ENCODE measurements around the gene IRF1.
"Not testable (repeated sequence)": the region's sequence is repeated elsewhere in the genome, so short reads cannot be mapped to it uniquely, and the experiment has no call there.

The IRF1 gene

DNA sequence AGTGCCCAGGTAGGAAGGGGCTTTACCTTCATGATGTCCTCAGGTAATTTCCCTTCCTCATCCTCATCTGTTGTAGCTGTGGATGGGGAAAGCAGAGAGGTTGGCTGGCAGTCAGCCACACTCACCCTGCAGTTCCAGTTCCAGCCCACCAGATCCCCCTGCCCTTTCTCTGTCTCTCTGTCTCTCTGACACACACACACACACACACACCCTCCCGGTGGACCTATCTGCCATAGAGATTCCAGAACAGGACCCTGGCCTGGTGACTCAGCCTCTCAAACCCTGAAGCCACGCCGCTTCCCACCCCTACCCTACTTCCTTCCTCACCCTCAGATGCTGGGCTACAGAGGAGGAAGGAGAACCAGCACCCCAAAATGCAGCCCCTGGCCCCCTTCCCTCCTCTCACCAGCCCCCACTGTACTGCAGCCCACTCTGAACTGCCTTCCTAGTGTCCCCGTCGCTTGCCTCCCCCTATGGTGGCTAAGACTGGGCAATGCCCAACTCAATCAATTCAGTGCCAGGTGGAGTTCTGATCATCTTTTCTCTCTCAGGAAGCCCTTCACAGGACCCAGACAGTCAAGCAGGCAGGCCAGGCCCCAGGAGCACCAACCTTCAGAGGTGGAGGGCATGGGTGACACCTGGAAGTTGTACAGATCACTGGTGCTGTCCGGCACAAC is 4.8 kb downstream of the IRF1 start:
- DNase-seq = no peak

DNA sequence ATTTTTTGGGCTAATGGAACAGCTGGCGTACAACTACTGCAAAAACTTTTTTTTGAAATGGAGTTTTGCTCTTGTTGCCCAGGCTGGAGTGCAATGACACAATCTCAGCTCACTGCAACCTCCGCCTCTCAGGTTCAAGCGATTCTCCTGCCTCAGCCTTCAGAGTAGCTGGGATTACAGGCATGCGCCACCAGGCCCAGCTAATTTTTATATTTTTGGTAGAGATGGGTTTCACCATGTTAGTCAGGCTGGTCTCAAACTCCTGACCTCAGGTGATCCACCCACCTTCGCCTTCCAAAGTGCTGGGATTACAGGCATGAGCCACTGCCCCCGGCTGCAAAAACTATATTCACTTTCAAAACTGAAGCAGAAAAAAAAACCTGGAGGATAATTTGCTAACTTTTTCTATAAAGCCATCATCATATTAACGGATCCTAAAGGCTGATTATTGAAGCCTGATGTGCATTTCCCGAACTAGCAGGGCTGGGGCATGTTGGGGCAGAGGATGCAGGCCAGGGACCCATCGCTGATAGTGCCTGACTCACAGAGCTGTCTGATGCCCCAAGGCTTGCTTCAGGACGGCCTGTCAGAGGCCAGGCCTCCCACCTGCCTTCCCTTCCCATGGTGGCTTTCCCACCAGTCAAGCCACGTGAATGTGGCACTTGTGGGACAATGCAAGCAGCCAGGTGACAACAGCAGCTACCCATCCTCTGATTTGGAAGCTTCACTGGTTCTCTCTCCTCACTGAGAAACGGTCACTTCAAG is 5.5 kb downstream of the IRF1 start:
- not testable (repeated sequence) for DNase-seq

DNA sequence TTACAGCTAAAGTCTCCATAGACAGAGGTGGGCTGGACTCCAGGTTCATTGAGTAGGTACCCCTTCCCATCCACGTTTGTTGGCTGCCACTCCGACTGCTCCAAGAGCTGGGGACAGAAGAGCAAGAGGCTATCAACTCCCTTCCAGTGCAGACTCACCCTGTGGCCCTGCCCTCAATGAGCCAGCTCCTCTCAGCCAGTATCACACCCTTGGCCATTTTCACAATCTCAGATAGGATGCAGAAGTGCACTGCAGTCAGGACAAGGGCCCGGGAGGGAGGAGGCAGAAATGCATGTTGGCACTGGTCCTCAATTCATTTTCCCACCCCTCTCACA is 6.2 kb downstream of the IRF1 start:
- no peak for DNase-seq

DNA sequence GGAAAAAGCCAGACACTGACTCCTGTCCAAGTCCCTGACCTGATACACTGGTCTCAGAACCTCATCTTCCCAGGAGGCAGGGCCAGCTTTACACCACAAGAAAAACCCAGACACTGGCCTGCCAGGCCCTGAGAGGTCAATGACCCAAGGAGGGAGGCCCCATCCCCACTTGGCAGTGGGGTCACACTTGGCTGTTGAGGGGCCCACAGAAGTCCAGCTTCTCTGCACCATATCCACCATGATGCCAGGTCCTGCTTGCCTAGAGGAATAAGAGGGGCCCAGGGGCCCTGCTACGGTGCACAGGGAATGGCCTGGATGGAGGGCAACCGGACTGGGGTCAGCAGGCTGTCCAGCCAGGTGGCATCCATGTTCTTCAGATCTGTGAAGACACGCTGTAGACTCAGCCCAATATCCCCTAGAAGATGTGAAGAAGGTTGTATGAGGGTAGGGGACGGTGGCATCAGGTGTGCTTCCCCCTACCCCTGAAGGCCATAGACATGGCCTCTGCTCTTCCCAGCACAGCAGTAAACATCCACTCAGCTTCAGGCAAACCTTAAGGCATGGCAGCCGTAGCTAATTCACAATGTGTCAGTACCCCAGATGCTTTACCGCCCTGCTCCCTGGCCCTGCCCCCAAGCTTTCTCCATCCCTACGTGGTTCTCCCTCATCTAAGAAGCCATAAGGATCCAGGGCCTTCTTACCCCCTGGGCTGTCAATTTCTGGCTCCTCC is 6.7 kb downstream of the IRF1 start:
- no peak for DNase-seq

DNA sequence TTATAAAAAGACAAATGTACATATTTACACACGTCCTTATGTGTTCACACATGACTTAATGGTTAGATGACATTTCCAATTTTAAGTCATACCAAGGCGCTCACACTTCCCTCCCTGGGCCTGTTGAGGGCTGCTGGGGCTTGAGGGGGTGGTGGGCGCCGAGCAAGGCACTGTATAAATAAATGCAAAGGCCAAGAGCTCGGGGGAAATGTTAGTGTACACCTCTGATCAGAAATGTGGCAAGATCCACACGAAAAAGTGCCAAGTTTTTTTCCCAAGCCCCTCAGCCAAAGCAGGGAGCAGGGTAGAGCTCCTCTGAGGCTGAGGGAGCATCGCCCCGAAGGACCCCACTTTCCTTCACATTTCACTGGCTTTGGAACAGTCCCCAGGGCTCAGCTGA is 7.5 kb downstream of the IRF1 start:
- no peak for DNase-seq

DNA sequence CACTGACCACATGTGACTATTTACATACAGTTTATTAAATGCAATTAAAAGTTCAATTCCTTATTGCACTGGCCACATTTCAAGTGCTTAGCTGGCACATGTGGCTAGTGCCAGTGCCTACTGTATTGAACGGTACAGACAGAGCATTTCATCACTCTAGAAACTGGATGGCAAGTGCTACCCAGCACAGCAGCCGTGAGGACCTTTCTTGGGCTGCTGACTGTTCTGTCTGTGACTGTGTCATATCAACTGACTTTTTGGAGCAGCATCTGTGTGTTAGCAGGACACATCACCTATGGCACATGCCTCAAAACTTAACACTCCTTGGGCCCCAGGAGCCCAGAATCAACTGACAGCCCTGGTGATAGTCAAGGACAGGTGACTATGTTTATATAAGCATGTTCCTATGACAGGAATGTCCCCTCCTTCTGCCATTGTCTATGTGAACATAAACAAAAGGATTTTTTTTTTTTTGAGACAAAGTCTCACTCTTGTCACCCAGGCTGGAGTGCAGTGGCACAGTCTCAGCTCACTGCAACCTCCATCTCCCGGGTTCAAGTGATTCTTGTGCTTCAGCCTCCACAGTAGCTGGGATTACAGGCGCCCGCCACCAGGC is 8.9 kb downstream of the IRF1 start:
- no peak for DNase-seq

DNA sequence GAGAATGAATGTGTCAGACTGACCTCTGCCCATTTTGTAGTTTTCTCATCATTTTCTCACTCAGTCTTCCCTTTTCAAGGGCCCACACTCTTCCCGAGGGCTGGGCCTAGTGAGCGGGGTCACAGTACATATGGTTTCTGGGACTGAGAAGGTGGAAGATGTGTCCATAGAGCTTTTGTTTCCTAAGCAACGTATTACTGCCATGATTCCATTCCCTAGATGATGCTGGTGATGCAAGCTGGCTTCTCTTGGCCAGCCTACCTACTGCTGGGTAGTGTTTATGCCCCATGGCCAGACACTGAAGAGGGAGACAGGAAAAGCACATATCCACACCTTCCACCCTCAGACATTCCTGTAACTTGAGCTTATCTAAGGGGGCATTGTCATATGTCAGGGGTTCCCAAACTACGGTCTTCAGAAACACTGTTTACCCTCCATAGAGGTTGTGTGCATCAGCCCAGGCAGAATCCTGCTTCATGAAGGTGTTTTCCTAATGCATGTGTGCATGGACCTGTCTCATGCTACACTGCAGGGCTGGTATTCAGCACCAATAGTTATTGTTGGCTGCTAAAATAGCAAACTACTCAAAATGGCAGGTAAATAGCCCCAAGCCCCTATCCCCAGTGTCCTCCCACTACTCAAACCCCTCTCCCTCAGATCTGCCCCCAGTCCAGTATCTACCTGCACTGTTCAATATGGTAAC is 9.5 kb downstream of the IRF1 start:
- no peak for DNase-seq

DNA sequence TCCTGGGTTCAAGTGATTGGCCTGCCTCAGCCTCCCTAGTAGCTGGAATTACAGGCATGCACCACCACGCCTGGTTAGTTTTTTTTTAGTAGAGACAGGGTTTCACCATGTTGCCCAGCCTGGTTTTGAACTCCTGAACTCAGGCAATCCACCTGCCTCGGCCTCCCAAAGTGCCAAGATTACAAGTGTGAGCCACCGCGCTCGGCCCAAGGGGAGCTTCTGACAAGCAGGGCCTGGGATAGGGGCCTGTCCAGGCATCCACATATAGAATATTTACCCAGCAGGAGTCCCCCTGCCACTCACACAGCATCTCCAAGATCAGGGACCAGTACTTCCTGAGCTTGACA is 10.1 kb downstream of the IRF1 start:
- DNase-seq = no peak

DNA sequence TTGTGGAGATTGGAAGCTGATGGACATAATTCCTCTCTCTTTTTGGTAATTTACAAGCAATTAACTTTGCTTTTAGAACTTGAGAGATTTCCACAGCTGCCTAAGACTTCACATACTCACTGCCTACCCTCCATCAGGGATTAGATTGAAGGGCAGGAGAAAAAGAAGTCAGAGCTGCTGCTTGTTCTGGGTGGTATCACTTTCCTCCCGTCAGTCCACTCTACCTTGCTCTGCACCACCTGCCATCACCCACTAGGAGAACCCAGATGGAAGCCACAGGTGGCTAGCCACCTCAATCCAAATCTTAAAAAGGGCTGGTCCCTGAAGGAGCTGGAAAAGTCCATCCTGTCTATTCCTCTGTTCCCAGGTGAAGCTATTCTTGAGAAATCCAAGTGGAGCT is 10.5 kb downstream of the IRF1 start:
- DNase-seq = no peak

DNA sequence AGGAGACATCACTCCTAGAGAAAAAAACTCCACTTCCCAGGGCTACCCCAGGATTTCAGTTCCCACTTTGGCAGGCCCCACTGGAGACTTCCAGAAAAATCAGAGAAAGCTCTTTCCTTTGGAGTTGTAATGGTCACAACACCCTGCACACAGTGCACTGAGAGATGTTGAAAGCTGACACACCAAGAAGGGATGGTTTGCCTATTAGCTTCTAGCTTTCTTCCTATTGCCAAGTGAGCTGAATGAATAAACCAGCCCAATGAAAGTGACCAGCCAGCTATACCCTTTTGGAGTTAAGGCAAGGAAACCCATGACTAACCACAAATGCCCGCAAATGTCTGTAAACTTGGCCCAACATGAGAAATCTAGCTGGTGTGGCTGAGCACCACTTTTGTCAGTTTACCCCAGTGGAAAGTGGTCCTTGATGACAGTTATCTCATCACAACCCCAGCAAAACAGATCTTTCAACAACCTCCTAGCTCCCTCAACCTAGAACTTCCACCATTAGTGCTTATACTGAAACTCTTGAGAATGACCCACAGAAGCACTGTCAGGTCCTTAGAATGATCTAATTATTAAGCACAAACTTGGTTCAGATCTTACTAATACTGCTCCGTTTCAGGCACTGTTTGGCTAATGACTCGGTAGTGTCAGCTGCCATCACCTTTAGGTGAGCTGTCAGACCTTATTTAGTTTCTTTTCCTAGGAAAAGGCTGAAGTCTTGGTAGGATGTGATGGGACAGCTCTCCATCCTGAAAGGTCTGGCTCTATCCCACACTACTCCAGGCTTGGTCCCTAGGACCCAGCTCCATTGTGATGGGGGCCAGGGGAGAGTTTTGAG is 11.2 kb downstream of the IRF1 start:
- DNase-seq = no peak

DNA sequence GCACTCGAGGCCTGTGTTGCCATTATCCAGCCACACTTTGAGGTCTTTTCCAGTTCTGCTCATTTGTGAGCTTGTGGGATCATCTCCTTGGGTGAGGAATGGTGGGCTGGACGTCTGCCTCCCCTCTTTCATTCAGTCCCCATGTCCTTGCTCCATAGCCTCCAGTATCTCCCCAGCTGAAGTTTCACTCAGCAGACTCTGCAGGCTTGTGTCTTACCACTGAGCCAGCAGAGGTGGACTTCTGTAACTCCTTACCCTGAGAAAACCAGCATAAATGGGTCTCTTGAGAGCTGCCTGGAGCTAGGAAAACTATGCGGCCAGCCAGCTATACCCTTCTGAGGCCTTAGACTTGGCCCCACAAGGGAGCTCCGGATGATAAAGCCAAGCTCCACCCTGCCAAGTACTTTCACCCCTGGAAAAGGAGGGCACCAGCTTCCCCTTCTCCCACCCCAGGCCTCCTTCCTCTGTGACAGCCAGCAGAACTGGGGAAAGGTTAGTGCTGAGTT is 12.2 kb downstream of the IRF1 start:
- no peak for DNase-seq

DNA sequence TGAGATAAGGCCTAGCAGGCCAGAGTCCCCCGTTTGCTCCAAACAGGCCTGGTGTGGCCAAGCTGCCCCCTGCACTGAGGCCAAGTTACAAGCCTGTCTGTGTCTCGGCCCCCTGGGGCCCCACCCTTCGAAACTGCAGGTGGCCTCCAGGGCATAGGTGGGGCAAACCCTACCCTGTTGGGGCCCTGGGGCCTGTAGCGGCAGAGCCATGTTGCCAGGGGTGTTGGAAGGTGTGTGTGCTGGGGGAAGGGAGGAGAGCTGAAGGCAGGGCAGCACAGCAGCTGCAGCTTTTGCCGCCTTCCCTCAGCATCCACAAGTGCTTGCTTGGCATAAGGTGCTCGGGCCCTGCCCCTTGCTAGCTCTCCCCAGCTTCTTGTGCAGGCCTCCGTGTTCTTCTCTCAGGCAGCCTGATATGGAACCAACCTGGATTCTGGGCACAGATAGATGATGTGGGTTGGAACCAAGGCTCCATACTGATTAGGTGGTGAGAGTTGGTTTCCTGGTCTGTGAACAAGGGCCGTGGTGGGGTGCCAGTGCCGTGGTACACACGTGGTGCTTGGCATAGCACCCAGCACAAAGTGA is 12.7 kb downstream of the IRF1 start:
- no peak for DNase-seq

DNA sequence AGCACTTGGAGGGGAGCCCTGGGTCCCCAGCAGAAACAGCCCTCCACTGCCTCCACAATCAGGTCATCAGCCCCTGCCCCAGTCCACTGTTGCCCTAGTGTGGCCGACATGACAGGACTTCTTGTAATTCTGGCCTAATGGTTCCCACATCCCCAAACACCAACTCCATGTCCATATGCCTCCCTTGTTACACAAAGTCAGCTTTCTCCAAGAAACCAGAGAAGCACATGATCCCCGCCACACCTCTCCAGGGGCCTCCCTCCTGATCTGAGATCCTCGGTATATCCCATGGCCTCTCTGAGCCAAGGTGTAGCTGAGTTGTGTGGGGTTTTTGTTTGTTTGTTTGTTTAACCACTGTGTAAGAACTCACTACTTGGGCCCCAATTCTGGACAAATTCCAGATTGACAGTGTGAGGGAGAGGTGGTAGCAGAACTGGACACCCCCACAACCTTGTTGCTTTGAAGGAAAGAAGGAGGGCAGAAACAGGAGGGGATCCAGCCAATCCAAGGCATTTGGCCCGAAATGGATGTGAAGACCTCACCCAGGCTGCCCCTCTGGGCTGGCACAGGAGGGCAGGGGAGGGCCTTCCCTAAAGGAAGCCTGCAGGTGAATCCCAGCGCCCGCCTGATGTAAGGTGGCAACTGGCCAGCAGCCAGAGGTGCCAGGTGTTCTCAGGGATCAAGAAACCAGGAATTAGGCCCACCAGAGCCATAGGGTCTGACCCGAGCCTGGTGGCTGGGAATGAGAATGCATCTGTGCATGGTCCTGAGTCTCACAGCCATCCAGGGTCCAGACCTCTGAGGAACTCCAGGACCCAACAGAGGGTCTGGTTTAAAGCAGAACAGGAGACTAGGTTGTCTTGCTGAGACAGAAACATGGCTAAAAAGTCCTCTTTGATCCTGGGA is 13.4 kb downstream of the IRF1 start:
- DNase-seq = no peak

DNA sequence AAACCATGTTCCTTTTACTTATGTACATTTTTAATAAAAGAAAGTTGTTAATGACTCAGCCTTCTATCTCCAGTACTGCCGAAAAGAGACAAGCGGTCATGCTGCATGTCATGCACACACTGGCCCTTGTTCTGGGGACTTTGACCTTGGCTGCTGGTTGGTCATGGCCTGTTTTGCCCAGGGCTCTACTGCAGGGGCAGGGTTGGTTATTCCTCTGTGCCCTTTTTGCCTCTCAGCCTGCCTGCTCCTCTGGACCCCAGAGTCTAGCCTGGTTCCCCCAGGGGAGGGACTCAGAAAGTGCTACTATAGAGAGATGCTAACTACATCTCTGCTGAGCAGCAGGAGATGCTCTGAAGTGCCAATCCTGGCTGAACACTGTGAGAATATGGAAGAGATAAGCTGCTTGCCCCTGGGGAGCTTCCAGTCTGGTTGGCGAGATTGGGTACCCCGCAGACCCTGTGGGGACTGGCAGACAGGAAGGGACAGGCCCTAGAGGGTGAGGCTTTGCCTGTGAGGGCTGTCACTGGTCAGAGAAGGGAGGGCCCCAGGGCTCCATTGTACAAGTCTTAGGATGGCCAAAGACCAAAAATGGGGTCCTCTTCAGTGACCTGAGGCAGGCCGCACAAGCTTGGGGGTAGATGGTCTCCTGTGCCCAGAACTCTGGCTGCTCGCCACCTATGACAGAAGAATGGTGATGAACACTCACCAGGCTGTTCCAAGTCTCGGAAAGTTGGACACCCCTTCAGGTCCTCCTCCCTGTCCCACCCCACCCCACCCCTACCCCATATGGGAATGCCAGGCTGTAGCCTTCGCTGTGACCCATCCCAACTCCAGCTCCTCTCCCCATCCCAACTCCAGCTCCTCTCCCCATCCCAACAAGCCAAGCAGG is 14.3 kb downstream of the IRF1 start:
- no peak for DNase-seq

DNA sequence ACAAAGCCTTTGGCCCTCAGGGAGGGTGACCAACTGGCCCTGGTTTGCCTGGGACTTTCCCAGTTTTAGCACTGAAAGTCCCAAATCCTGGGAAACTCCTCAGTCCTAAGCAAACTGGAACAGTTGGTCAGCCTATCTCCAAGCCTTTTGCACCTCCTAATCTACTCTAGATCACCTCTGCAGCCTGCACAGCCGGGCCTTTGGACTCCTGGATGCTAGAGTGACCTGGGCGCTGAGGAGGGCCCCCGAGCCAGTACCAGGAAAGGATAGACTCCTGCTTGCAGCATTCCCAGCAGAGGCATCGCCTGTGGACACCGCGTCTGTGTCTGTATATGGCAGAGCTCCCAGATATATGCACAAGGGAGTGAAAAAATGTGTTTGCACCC is 15.1 kb downstream of the IRF1 start:
- DNase-seq = no peak

DNA sequence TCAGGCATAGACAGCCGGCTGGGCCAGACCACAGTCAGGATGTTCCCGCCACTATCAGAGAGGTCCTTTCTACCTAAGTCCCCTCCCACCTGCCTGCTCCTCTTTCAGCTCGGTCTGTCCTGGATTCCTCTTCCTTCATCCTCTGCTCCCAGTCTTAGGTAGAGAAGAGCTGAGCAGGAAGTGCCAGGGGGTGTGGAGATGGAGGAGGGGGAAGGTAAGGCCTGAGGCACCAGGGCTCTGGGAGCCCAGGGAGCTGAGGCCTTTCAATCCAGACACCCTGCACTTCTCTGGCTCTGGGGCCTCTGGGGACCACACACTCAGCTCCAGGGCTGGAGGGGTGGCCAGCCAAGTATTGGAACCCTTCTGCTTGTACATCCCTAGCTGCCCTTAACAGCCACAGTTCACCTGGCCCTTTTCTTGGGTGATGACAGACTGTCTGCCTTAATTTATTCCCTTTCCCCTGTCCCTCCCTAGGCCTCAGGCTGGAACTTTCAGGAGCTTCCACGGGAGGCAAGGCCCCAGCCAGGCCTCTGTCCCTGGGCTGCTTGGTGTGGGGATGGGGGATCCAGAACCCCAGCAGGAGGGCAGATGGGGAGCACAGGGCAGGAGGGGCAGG is 15.6 kb downstream of the IRF1 start:
- DNase-seq = no peak

DNA sequence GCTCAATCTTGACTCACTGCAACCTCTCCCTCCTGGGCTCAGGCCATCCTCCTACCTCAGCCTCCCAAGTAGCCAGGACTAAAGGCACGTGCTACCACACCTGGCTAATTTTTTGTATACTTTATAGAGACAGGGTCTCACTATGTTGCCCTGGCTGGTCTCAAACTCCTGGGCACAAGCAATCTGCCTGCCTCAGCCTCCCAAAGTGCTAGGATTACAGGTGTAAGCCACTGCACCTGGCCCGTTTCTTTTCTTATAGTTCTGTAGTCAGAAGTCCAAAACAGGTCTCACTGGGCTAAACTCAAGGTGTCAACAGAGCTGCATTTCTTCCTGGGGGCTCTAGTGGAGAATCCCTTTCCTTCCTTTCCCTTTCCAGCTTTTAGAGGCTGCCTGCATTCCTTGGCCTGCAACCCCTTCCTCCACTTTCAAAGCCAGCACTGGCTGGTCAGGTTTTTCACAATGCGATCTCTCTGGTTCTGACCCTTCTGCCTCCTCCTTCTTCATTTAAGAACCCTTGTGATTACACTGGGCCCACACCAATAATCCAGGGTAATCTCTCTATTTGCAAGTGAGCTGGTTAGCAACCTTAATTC is 16.3 kb downstream of the IRF1 start:
- no peak for DNase-seq

DNA sequence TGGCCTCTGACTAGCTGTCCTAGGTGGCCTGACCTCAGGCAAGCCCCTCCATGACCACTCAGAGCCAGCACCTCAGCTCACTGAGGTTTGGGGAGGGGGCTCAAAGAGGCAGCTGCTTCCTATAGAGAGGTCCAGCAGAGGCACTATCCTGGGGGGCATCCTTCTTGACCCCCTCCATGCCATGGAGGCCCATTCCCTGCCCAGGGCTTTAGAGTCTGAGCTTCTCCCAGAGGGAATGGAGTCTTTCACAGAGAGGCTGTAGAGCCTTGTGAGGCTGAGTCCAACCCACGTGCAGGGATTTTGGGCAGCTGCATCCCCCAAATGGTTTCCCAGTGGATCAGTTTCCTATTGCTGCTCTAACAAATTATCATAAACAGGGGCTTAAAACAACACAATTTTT is 16.9 kb downstream of the IRF1 start:
- DNase-seq = no peak
